GM12891 (cell line): ENCODE data around the gene GNS.

Experiments
- DNase-seq: peaks from one replicate; pipeline ENCODE4 v3.0.0; 2011; ENCODE audit warnings: low spot score; ENCODE audit not compliant: insufficient read length
- FAIRE-seq: peaks from 2 replicates; lab custom pipeline; 2011; peaks lifted over from hg19 to GRCh38; lab: Jason Lieb, UNC
- PAX5 ChIP-seq: IDR thresholded peaks from 2 replicates; pipeline ENCODE4 v1.6.1; 2011; ENCODE audit warnings: low read length, moderate library complexity, mild to moderate bottlenecking; ENCODE audit not compliant: insufficient read depth, severe bottlenecking
- POLR2A ChIP-seq: IDR thresholded peaks from 2 replicates; pipeline ENCODE4 v1.6.1; 2011; ENCODE audit warnings: low read depth, low read length, control low read depth
- POLR2AphosphoS5 ChIP-seq: IDR thresholded peaks from 2 replicates; pipeline ENCODE4 v1.6.1; 2011; ENCODE audit warnings: low read depth, low read length, control low read depth
- POU2F2 ChIP-seq: IDR thresholded peaks from 2 replicates; pipeline ENCODE4 v1.6.1; 2011; ENCODE audit warnings: low read depth, mild to moderate bottlenecking, control low read depth, low read length, moderate library complexity
- SPI1 ChIP-seq: IDR thresholded peaks from 2 replicates; pipeline ENCODE4 v1.6.1; 2011; ENCODE audit warnings: low read depth, low read length, control low read depth
- TAF1 ChIP-seq: IDR thresholded peaks from 2 replicates; pipeline ENCODE4 v1.6.1; 2011; ENCODE audit warnings: low read depth, low read length, control low read depth

The GNS gene

DNA sequence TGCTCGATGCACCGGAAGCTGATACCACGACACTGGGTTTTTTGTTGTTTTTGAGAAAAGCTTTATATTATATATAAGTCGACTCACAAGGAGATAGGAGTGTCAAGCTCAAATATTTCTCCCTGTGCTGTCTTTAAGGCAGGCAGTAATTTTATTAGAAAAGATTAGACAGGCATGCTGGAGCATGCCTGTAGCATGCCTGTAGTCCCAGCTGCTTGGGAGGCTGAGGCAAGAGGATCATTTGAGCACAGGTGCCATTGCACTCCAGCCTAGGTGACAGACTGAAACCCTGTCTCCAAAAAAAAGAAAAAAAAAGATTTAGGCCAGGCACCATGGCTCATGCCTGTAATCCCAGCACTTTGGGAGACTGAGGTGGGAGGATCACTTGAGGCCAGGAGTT lies 51.8 kb downstream of the GNS start:
- no peak for DNase-seq
- FAIRE-seq: no peak
- no peak for TF ChIP-seq TAF1
- no peak for TF ChIP-seq POLR2AphosphoS5
- no peak for TF ChIP-seq POU2F2

DNA sequence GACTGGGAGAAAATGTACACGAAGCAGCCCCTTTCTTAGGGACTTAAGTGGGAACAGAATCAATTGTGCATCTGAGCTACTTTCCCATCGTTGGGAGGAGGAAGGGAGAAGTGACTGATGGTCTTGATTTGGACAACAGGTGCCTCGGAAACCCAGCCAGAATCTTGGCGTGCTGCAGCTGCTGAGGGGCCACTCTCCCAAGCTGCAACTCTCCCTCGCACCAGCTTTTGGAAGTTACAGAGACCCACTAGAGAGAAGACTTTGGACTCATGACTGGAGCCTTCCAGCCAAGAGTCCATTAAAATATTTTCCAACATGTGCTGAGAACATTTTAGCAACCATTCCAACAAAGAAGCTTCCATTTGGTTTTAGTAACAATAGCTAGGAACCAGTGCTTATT lies 52.3 kb downstream of the GNS start:
- DNase-seq (no peak), FAIRE-seq (no peak)
- TF ChIP-seq SPI1 (no peak), POLR2A (no peak), POU2F2 (no peak), PAX5 (no peak), TAF1 (no peak), POLR2AphosphoS5 (no peak)

DNA sequence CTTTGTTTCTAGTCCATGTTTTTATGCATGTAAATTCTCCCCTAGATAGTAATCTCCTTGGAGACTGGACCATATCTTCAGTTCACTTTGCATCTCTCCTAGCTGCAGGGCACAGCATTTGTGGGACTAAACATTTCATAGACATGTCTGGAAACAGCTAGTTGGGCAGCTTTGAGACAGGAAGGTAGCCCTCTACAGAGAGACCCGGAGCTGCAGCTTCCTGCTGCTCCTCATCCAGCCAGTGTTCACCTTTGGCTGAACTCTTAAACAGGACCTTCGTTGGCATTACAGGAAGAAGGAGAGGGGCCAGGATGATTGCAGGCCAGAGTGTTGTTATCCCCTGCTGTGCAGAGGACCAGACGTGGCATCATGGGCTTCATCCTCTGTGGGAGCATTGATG lies 52.9 kb downstream of the GNS start:
- TF ChIP-seq PAX5 (no peak), TAF1 (no peak), SPI1 (no peak), POU2F2 (no peak), POLR2A (no peak), POLR2AphosphoS5 (no peak)
- DNase-seq (no peak), FAIRE-seq (no peak)

DNA sequence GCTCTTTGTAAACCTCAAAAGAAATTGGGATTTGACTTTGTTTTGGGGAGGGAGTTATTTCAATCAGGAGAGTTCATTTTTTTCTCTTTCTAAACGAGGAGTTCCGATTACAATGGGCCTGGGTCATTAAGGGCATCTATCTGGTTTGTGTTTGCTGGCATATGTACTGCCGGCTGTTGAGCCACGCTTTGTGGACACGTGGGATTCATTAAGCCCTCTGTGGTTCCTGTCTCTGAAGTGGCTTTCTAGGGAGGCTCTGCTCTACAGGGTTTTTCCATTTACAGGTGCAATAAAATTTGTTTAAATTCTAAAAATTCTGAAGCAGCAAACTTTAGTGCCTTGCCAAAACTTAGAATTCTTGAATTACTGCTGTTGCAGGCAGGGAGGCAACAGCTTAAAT lies 57.9 kb downstream of the GNS start:
- DNase-seq (no peak), FAIRE-seq (no peak)
- no peak for TF ChIP-seq POLR2A
- TF ChIP-seq POLR2AphosphoS5: no peak
- TF ChIP-seq PAX5: no peak
- TF ChIP-seq SPI1: no peak
- TF ChIP-seq TAF1: no peak
- TF ChIP-seq POU2F2: no peak

- TF ChIP-seq POU2F2: no peak
- TF ChIP-seq POLR2A: no peak
- no peak for TF ChIP-seq TAF1
- TF ChIP-seq SPI1: no peak
- no peak for TF ChIP-seq POLR2AphosphoS5
- no peak for TF ChIP-seq PAX5
- DNase-seq (no peak), FAIRE-seq (no peak)
These were observed 58.7 kb downstream of the GNS start for GRCh38 chr12:64700532-64700931.

- no peak for DNase-seq
- FAIRE-seq: no peak
- no peak for TF ChIP-seq PAX5
- no peak for TF ChIP-seq POLR2A
- no peak for TF ChIP-seq POU2F2
- TF ChIP-seq POLR2AphosphoS5: no peak
These were observed 59.6 kb downstream of the GNS start for GRCh38 chr12:64699504-64700115.

GRCh38 chr12:64696080-64696741 lies 63.0 kb downstream of the GNS start:
- TF ChIP-seq SPI1 (no peak), POU2F2 (no peak), POLR2AphosphoS5 (no peak), POLR2A (no peak), TAF1 (no peak), PAX5 (no peak)
- no peak for FAIRE-seq
- no peak for DNase-seq

GRCh38 chr12:64695550-64695949 lies 63.7 kb downstream of the GNS start:
- DNase-seq: no peak
- FAIRE-seq: no peak
- TF ChIP-seq POLR2AphosphoS5 (no peak), PAX5 (no peak), SPI1 (no peak), POLR2A (no peak), POU2F2 (no peak), TAF1 (no peak)

GRCh38 chr12:64694130-64695040 lies 64.8 kb downstream of the GNS start:
- no peak for FAIRE-seq
- DNase-seq: no peak
- TF ChIP-seq TAF1: no peak
- TF ChIP-seq PAX5: no peak
- no peak for TF ChIP-seq POLR2AphosphoS5
- no peak for TF ChIP-seq SPI1
- TF ChIP-seq POLR2A: no peak
- TF ChIP-seq POU2F2: no peak
